Hematopoietic multipotent progenitor cell (in vitro differentiated cells): ENCODE data around the gene HSPA12B. TPM values are rescaled to one million over a fixed set of nuclear protein-coding genes. Genes with fewer than 3 reads are reported as not detected.

Source experiments
- total RNA-seq: library from RNA; depleted of rRNA; stranded (reverse); fragments of >200 nt; gene quantifications from one replicate; pipeline ENCODE4 v1.2.3, GENCODE V29; 2012

The HSPA12B gene
- total RNA-seq, 1 donor = under 0.01 TPM

Other genes with a start within 250 kb of the HSPA12B start
- not detected for gene GFRA4, start 69.3 kb upstream of the HSPA12B start, total RNA-seq
- gene ADAM33, start 50.7 kb upstream of the HSPA12B start, total RNA-seq = not detected
- gene SIGLEC1, start 20.1 kb upstream of the HSPA12B start, total RNA-seq = under 0.01 TPM
- 40.9 TPM for gene ADISSP, start 35.1 kb downstream of the HSPA12B start, total RNA-seq
- under 0.01 TPM for gene SPEF1, start 48.8 kb downstream of the HSPA12B start, total RNA-seq
- 65.2 TPM for gene CENPB, start 54.1 kb downstream of the HSPA12B start, total RNA-seq
- 8.3 TPM for gene CDC25B, start 63.6 kb downstream of the HSPA12B start, total RNA-seq
- 25.9 TPM for gene AP5S1, start 87.9 kb downstream of the HSPA12B start, total RNA-seq
- gene MAVS, start 114.1 kb downstream of the HSPA12B start, total RNA-seq = 21.0 TPM
- gene PANK2, start 156.7 kb downstream of the HSPA12B start, total RNA-seq = 30.7 TPM